AG04449 (cell line): ENCODE measurements around the gene CYFIP2.

Experiments
- CTCF ChIA-PET: fragments of 350-600 bp; formaldehyde crosslinking; extraction: SDS; loops from one replicate; lab custom pipeline; 2021; ENCODE audit warnings: antibody characterized with exemption; lab: Yijun Ruan, JAX
- POLR2A ChIA-PET: fragments of 400-600, 350-600 bp; formaldehyde crosslinking; extraction: SDS; loops from one replicate; lab custom pipeline; 2020; ENCODE audit warnings: antibody characterized with exemption, inconsistent platforms; lab: Yijun Ruan, JAX
- DNase-seq: peaks from one replicate; pipeline ENCODE4 v3.0.0-alpha.2; 2010; ENCODE audit warnings: low read depth, low spot score
- H3K4me3 ChIP-seq: 2 replicates; pipeline ENCODE4 v1.5.1; 2011; ENCODE audit warnings: low read depth, mild to moderate bottlenecking, control low read depth, low read length
- CTCF ChIP-seq: IDR thresholded peaks from one replicate; pipeline ENCODE4 v1.5.1; 2011; ENCODE audit warnings: mild to moderate bottlenecking, moderate library complexity, low read length, control low read depth, inconsistent platforms; ENCODE audit not compliant: insufficient read depth; ENCODE audit errors: missing control alignments

The CYFIP2 gene

GRCh38 chr5:157431544-157432200 lies 165.7 kb downstream of the CYFIP2 start:
- H3K4me3 ChIP-seq = no peak overlapping the region
- ChIA-PET POLR2A (interaction anchor here (1.1 kb wide), 1 partner anchor 38 kb away, joined by 3 read pairs; no protein-coding TSS in a partner anchor), CTCF (interaction anchor here (0.6 to 7.1 kb wide), 31 partner anchors 8 to 312 kb away, joined by 3 to 106 read pairs (median 5); partner anchors contain the start of gene LSM11)
- DNase-seq = peak; percentile 16
- TF ChIP-seq CTCF = peak; percentile 34

- ChIA-PET POLR2A (no interaction called here), CTCF (interaction anchor here (1.4 to 7.1 kb wide), 6 partner anchors 10 to 310 kb away, joined by 3 to 106 read pairs (median 34); partner anchors contain the start of gene LSM11)
- H3K4me3 ChIP-seq = no peak overlapping the region
- DNase-seq = no peak
- TF ChIP-seq CTCF = no peak
Observed at GRCh38 chr5:157434096-157434495, 168.2 kb downstream of the CYFIP2 start.

GRCh38 chr5:157443041-157443549 lies 177.2 kb downstream of the CYFIP2 start:
- ChIA-PET CTCF (interaction anchor here (1.1 to 5.7 kb wide), 2 partner anchors 11 to 300 kb away, joined by 3 to 39 read pairs; partner anchors contain the start of gene LSM11), POLR2A (no interaction called here)
- no peak for TF ChIP-seq CTCF
- H3K4me3 ChIP-seq = no peak overlapping the region
- DNase-seq = no peak

- H3K4me3 ChIP-seq = no peak overlapping the region
- POLR2A ChIA-PET = no interaction called here
- TF ChIP-seq CTCF = no peak
- DNase-seq = no peak
- CTCF ChIA-PET = interaction anchor here (5.7 kb wide), 1 partner anchor 12 kb away, joined by 39 read pairs; no protein-coding TSS in a partner anchor
Observed at GRCh38 chr5:157444224-157444623, 178.3 kb downstream of the CYFIP2 start.
